C4-2B (cell line): ENCODE measurements around the gene SH2D4B.
A peak's percentile ranks its signal among the peaks of the same experiment; 100 is the strongest.

Source experiments
- H3K27ac ChIP-seq: fragments of 450-650 bp; 2 replicates; pipeline ENCODE4 v1.5.1; 2017
- ZFX ChIP-seq: fragments of 450-650 bp; IDR thresholded peaks from 2 replicates; pipeline ENCODE4 v1.6.1; 2017
- TF ChIP-seq, protein P1 (sequence below): fragments of 450-650 bp; conservative IDR thresholded peaks from 2 replicates; pipeline ENCODE4 v1.5.1; 2017; ENCODE audit warnings: mild to moderate bottlenecking

The SH2D4B gene

DNA sequence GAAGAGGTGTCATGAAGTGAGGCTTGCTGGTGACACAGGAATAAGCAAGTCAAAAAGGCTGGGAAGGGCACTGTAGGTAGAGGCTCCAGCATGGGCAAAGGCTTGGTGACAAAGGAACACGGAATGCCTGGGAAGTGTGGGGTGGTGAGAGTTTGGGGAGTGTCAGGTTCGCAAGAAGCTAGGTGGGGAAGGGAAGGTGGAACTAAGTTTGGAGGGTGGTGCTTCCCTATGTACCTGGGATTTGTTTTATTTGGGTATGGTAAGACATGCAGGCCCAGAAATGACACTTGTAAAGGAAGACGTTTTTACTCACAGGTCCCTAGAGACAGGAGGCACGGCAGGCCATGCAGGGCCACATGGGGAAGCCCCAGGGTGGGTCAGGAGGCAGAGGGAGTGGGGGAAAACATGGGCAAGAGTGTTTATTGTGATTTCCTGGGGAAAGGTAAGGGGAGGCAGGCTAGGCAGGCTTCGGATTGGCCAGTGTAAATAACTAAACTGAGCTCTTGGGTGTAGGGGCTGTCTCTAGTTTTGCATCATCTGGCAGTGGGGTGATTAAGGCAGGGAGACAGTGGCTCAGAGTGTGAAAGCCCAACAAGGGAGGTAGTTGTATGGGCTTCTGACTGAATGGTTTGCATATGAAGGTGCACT lies 52.1 kb downstream of the SH2D4B start:
- TF ChIP-seq, protein P1, sequence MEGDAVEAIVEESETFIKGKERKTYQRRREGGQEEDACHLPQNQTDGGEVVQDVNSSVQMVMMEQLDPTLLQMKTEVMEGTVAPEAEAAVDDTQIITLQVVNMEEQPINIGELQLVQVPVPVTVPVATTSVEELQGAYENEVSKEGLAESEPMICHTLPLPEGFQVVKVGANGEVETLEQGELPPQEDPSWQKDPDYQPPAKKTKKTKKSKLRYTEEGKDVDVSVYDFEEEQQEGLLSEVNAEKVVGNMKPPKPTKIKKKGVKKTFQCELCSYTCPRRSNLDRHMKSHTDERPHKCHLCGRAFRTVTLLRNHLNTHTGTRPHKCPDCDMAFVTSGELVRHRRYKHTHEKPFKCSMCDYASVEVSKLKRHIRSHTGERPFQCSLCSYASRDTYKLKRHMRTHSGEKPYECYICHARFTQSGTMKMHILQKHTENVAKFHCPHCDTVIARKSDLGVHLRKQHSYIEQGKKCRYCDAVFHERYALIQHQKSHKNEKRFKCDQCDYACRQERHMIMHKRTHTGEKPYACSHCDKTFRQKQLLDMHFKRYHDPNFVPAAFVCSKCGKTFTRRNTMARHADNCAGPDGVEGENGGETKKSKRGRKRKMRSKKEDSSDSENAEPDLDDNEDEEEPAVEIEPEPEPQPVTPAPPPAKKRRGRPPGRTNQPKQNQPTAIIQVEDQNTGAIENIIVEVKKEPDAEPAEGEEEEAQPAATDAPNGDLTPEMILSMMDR, result no peak
- TF ChIP-seq ZFX, result no peak
- H3K27ac ChIP-seq, result no peak overlapping the region

DNA sequence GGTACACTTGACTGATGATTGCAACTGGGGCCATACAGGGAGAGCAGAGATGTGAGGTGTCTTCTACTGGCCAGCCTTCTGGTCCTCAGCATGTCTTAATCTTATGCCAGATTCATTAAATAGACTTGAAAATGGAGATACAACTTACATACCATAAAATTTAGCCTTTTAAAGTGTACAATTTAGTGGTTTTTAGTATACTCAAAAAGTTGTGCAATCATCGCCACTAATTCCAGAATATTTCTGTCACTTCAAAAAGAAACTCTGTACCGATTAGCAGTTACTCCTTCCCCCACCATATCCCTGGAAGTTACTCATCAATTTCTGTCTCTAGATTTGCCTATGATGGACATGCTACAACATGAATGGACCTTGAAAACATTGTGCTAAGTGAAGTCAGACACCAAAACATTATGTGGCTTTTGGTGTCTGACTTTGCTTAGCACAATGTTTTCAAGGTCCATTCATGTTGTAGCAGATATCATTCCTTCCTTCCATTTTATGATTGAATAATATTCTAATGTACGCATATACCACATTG lies 53.0 kb downstream of the SH2D4B start:
- H3K27ac ChIP-seq, result no peak overlapping the region
- no peak for TF ChIP-seq ZFX
- TF ChIP-seq, protein P1, result no peak

DNA sequence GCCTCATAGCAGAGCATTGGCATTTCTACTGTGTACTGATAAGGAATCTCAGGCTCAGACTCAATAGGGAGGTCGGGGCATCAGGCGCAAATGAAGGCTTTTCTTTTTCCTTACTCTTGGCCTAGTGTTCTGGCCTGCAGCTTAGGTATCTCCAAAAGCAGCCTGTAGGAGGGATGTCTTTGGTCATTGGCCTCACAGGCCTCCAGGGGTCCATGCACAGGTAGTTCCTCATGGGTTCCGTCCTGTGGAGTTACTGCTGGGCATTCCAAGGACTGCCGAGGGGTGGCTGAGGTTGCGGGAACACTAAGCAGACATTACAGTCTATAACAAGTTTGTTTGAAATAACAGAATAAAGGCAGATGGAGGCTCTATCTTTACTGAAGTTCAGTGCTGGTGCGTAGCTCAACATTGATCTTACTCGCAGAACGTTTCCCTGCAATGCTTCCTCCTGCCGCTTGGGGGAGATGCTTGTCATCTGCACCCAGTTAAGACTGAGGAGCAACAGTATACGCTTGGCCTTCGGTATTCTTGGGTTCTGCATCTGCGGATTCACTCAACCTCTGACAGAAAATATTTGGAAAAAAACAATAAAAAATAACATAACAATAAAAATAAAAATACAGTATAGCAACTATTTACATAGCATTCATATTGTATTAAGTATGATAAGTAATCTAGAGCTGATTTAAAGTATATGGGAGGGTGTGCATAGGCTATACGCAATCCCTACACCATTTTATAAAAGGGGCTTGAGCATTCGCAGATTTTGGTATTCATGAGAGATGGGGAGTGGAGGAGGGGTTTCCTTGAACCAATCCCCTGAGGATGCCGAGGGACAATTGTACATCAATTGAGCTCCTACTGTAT lies 58.9 kb downstream of the SH2D4B start:
- H3K27ac ChIP-seq, result no peak overlapping the region
- no peak for TF ChIP-seq ZFX
- TF ChIP-seq, protein P1, result peak; percentile 92

DNA sequence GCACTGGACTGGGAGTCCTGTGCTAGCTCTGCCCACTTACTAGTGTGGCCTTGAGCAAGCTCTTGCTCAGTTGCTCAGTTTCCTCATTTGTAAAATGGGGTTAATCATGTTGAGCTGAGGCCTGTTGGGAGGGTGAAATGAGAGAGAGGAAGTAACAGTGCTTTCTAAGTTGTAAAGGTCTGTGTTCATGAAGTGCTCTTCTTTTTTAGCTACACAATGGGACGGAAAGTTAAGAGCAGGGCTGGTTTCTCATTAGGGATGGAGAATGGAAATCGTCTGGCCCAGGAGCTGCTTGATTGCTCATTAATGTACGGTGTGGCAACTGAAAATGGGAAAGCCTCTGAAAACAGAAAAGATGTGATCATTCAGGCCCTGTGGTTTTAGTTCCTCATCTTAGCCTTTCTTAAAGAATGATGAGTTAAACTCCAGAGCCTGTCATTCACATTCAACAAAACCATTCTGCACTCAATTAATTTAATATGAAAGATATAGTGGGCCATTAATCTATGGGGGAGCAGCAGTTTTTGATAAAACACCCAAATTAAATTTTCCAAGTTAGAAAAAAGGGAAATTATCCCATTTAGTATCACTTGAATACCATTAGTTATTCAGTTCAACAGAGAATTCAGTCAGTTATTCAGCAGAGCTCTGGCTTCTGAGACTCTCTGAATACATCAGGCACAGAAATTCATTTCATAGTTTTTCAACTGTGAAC lies 60.5 kb downstream of the SH2D4B start:
- TF ChIP-seq, protein P1, result no peak
- TF ChIP-seq ZFX, result no peak
- H3K27ac ChIP-seq, result no peak overlapping the region

DNA sequence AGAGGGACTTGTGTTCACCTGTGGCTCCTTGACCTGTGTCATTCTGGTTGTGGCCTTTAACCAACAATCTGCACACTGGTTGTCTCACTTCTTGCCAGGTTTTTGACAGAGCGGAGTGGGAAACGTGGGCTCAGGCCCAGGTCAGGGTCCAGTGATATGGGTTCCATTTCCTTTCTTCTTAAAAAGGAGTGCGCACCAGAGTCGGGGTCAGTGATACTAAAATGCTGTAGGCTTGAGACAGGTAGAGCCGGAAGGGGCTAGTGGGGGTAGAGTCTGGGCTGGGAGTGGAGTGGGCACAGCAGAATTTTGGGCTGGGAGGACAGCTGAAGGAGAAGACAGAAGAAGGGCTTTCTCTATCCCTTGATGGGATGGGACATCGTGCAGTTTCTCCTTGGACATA lies 61.2 kb downstream of the SH2D4B start:
- H3K27ac ChIP-seq, result no peak overlapping the region
- TF ChIP-seq, protein P1, result no peak
- no peak for TF ChIP-seq ZFX

DNA sequence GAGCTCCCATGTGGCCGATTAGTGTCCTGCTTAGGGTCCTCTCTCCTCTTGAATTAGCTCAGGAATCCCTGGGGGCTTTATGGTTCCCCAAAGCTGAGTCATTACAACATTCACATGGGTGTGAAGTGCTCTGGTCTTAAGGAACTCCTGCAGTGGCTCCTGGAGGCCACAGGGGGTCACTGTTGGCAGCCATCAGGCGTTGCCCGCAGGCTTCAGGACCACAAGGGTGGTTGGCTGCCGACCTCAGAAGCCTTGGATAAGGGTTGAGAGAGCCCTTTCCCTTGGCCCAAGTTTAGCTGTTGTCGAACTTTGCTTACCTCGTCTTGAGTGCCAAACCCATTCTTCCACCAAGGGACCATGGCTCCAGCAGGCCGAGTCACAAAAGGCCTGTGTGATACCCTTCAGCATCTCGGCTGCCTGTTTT lies 61.7 kb downstream of the SH2D4B start:
- H3K27ac ChIP-seq, result no peak overlapping the region
- TF ChIP-seq, protein P1, result peak; percentile 87
- no peak for TF ChIP-seq ZFX
